DND-41 (cell line): Measurements from ENCODE around the gene ADGRG6.

Experiments
- ATAC-seq: fragments of 200-7000 bp; cut with Tn5 transposase; 3 replicates; pipeline ENCODE4 v1.9.1; 2021; ENCODE audit warnings: low read depth; ENCODE audit not compliant: insufficient read depth
- DNase-seq: peaks from one replicate; pipeline ENCODE4 v3.0.0-alpha.2; 2020
- H2AFZ ChIP-seq: 2 replicates; pipeline ENCODE4 v1.6.0; 2012; ENCODE audit warnings: low read depth, low read length
- H3K27ac ChIP-seq: 2 replicates; pipeline ENCODE4 v1.5.1; 2012; ENCODE audit warnings: low read length, inconsistent platforms
- H3K27me3 ChIP-seq: fragments of 200-600 bp; sonication (generic); 2 replicates; pipeline ENCODE4 v1.6.0; 2012; ENCODE audit warnings: low read length, mild to moderate bottlenecking, inconsistent platforms; ENCODE audit not compliant: insufficient read depth, poor library complexity
- H3K36me3 ChIP-seq: 2 replicates; pipeline ENCODE4 v1.5.1; 2012; ENCODE audit warnings: low read length, inconsistent platforms; ENCODE audit not compliant: insufficient read depth
- H3K4me1 ChIP-seq: 2 replicates; pipeline ENCODE4 v1.5.1; 2012; ENCODE audit warnings: mild to moderate bottlenecking, low read length; ENCODE audit not compliant: insufficient read depth
- H3K4me2 ChIP-seq: 2 replicates; pipeline ENCODE4 v1.6.0; 2012; ENCODE audit warnings: mild to moderate bottlenecking, moderate library complexity, low read length, inconsistent platforms; ENCODE audit not compliant: insufficient read depth
- H3K4me3 ChIP-seq, 2 experiments: fragments of 200-600 bp in 1 of 2; shearing (Covaris generic) in 1 of 2; 2 replicates each; pipeline ENCODE4 v1.5.1; 2012 to 2016; ENCODE audit warnings: inconsistent platforms in 2 of 2, low read length in 2 of 2, mild to moderate bottlenecking in 2 of 2, low read depth in 1 of 2, moderate library complexity in 1 of 2
- H3K79me2 ChIP-seq: 2 replicates; pipeline ENCODE4 v1.6.0; 2012; ENCODE audit warnings: low read length, inconsistent platforms; ENCODE audit not compliant: insufficient read depth
- H3K9ac ChIP-seq: 2 replicates; pipeline ENCODE4 v1.6.0; 2012; ENCODE audit warnings: low read depth, mild to moderate bottlenecking, inconsistent platforms, low read length, moderate library complexity
- H3K9me3 ChIP-seq: 2 replicates; pipeline ENCODE4 v1.5.1; 2012; ENCODE audit warnings: low read length, moderate library complexity, mild to moderate bottlenecking, inconsistent platforms; ENCODE audit not compliant: insufficient read depth, severe bottlenecking
- H4K20me1 ChIP-seq: 2 replicates; pipeline ENCODE4 v1.6.0; 2012; ENCODE audit warnings: low read length; ENCODE audit not compliant: insufficient read depth
- CTCF ChIP-seq: IDR thresholded peaks from 2 replicates; pipeline ENCODE4 v1.5.1; 2012; ENCODE audit warnings: borderline replicate concordance, low read length, moderate library complexity, mild to moderate bottlenecking; ENCODE audit not compliant: poor library complexity, severe bottlenecking; ENCODE audit errors: extremely low read depth
- EZH2 ChIP-seq: IDR thresholded peaks from 3 replicates; pipeline ENCODE4 v1.6.1; 2012; ENCODE audit warnings: borderline replicate concordance, low read depth, mild to moderate bottlenecking, moderate library complexity, low read length, inconsistent platforms; ENCODE audit not compliant: severe bottlenecking

The ADGRG6 gene

GRCh38 chr6:142265476-142265875 lies 36.3 kb upstream of the ADGRG6 start:
- Histone ChIP-seq H3K4me3 (no peak overlapping the region), H3K36me3 (no peaks in the 10 kb centered on the region), H4K20me1 (no peaks in the 10 kb centered on the region), H3K9ac (no peak overlapping the region), H3K9me3 (no peaks in the 10 kb centered on the region), H3K4me1 (no peaks in the 10 kb centered on the region), H3K27ac (no peak overlapping the region), H3K27me3 (peaks cover 3% of the 10 kb centered on the region), H3K4me2 (no peak overlapping the region), H2AFZ (no peak overlapping the region), H3K79me2 (no peaks in the 10 kb centered on the region)
- DNase-seq, result no peak
- no peak for ATAC-seq
- TF ChIP-seq CTCF, result no peak
- no peak for TF ChIP-seq EZH2

- H3K9me3 ChIP-seq, result no peaks in the 10 kb centered on the region
- no peak for TF ChIP-seq CTCF
- TF ChIP-seq EZH2, result no peak
- H3K4me2 ChIP-seq, result no peak overlapping the region
- H4K20me1 ChIP-seq, result no peaks in the 10 kb centered on the region
- H3K27me3 ChIP-seq, result peaks cover 3% of the 10 kb centered on the region
- no peak overlapping the region for H2AFZ ChIP-seq
- H3K9ac ChIP-seq, result no peak overlapping the region
- H3K79me2 ChIP-seq, result no peaks in the 10 kb centered on the region
- no peak overlapping the region for H3K27ac ChIP-seq
- H3K36me3 ChIP-seq, result no peaks in the 10 kb centered on the region
- DNase-seq (no peak), ATAC-seq (no peak)
- H3K4me3 ChIP-seq, result no peak overlapping the region
- H3K4me1 ChIP-seq, result no peaks in the 10 kb centered on the region
Measured at GRCh38 chr6:142266060-142266459, 35.7 kb upstream of the ADGRG6 start.

GRCh38 chr6:142271476-142271875 lies 30.3 kb upstream of the ADGRG6 start:
- Histone ChIP-seq H3K27me3 (no peaks in the 10 kb centered on the region), H3K79me2 (no peaks in the 10 kb centered on the region), H3K4me1 (no peaks in the 10 kb centered on the region), H3K4me2 (no peak overlapping the region), H3K27ac (no peak overlapping the region), H4K20me1 (no peaks in the 10 kb centered on the region), H2AFZ (no peak overlapping the region), H3K9ac (no peak overlapping the region), H3K36me3 (no peaks in the 10 kb centered on the region), H3K9me3 (no peaks in the 10 kb centered on the region), H3K4me3 (no peak overlapping the region)
- ATAC-seq, result no peak
- TF ChIP-seq CTCF, result no peak
- no peak for TF ChIP-seq EZH2
- no peak for DNase-seq

- no peak overlapping the region for H3K4me3 ChIP-seq
- H3K4me1 ChIP-seq, result no peaks in the 10 kb centered on the region
- no peaks in the 10 kb centered on the region for H3K27me3 ChIP-seq
- H4K20me1 ChIP-seq, result no peaks in the 10 kb centered on the region
- no peaks in the 10 kb centered on the region for H3K36me3 ChIP-seq
- H3K4me2 ChIP-seq, result no peak overlapping the region
- no peaks in the 10 kb centered on the region for H3K9me3 ChIP-seq
- H3K9ac ChIP-seq, result no peak overlapping the region
- DNase-seq (no peak), ATAC-seq (no peak)
- H3K79me2 ChIP-seq, result no peaks in the 10 kb centered on the region
- H2AFZ ChIP-seq, result no peak overlapping the region
- H3K27ac ChIP-seq, result no peak overlapping the region
- no peak for TF ChIP-seq CTCF
- TF ChIP-seq EZH2, result no peak
Measured at GRCh38 chr6:142274656-142275055, 27.2 kb upstream of the ADGRG6 start.
